Colonic mucosa (tissue), 4 donors: ENCODE results near the gene NPC1L1. TPM values are rescaled to one million over a fixed set of nuclear protein-coding genes. Genes with fewer than 3 reads are reported as not detected.

ENCODE experiments used
- DNase-seq: peaks from one replicate; pipeline ENCODE4 v3.0.0-alpha.2; 2020
- H3K27ac ChIP-seq: fragments of 200-600 bp; one replicate; pipeline ENCODE4 v1.8.0; 2021
- H3K27me3 ChIP-seq: fragments of 200-600 bp; one replicate; pipeline ENCODE4 v1.8.0; 2021
- H3K36me3 ChIP-seq: fragments of 200-600 bp; one replicate; pipeline ENCODE4 v1.8.0; 2021
- H3K4me1 ChIP-seq: fragments of 200-600 bp; one replicate; pipeline ENCODE4 v1.8.0; 2021; ENCODE audit warnings: mild to moderate bottlenecking
- H3K4me3 ChIP-seq: fragments of 200-600 bp; one replicate; pipeline ENCODE4 v1.8.0; 2021
- H3K9ac ChIP-seq, 2 donors: one replicate each; pipeline ENCODE4 v1.7.0; 2013; ENCODE audit warnings: control low read depth in 2 of 2, low read depth in 2 of 2, low read length in 2 of 2
- H3K9me3 ChIP-seq: fragments of 200-600 bp; one replicate; pipeline ENCODE4 v1.8.0; 2021
- CTCF ChIP-seq: fragments of 200-600 bp; IDR thresholded peaks from one replicate; pipeline ENCODE4 v1.8.0; 2022; ENCODE audit warnings: antibody characterized with exemption, mild to moderate bottlenecking
- intact Hi-C: fragments of 100-400 bp; cut with DNase I; formaldehyde crosslinking; loops from one replicate; pipeline ENCODE4 v1.14.1; 2022
- total RNA-seq, 2 donors: library from RNA; stranded (reverse); fragmentation: NEBNext Ultra II Directional in 1 of 2; extraction: Animal tissue kit (Norgen Biotek cat#: 25700) in 1 of 2; gene quantifications; one replicate each; pipeline ENCODE4 v1.2.1, GENCODE V29; 2021
- donor health status: healthy.
- donor health status: DM: no; HTN: no; CAD: no.
- donor health status: DM: no; HTN: no; CAD: no.

NPC1L1 gene
- under 1 TPM; 0.10 to 0.11 TPM for total RNA-seq

- Histone ChIP-seq H3K27ac (no peak within 1 kb of the TSS), H3K27me3 (no peaks in the 10 kb centered on the region), H3K9me3 (no peaks in the 10 kb centered on the region), H3K4me1 (no peaks in the 10 kb centered on the region), H3K9ac (peak within 1 kb of the TSS in 1 of 2 donors; percentile 2), H3K4me3 (no peak within 1 kb of the TSS), H3K36me3 (no peaks in the 10 kb centered on the region)
- no peak for TF ChIP-seq CTCF
- intact Hi-C loops = no loop called here
- no peak for DNase-seq
These were observed at the start of gene NPC1L1 for GRCh38 chr7:44541028-44541869. TSS of gene NPC1L1 (minus strand) at chr7:44541330. CDS start at chr7:44541259, 71 bp downstream.

GRCh38 chr7:44590910-44591309 is 49.8 kb upstream of the NPC1L1 start:
- intact Hi-C loops = loop anchor here (10.0 kb wide), 2 partner anchors 174 to 544 kb away; no protein-coding TSS in a partner anchor
- TF ChIP-seq CTCF = no peak

GRCh38 chr7:44587843-44588711 is 46.9 kb upstream of the NPC1L1 start:
- Histone ChIP-seq H3K27me3 (no peaks in the 10 kb centered on the region), H3K9me3 (no peaks in the 10 kb centered on the region), H3K4me3 (no peak overlapping the region), H3K4me1 (no peaks in the 10 kb centered on the region), H3K9ac (no peak overlapping the region), H3K36me3 (no peaks in the 10 kb centered on the region), H3K27ac (no peak overlapping the region)
- intact Hi-C loops = loop anchor here (5.0 kb wide), 2 partner anchors 259 to 334 kb away; partner anchors contain the start of gene H2AZ2
- DNase-seq = peak; percentile 71
- TF ChIP-seq CTCF = peak; percentile 41

More at GRCh38 chr7:44590910-44591309, 49.8 kb upstream of the NPC1L1 start:
- H3K4me1 ChIP-seq = no peaks in the 10 kb centered on the region
- no peak for DNase-seq
- no peak overlapping the region for H3K4me3 ChIP-seq
- H3K9ac ChIP-seq = no peak overlapping the region
- H3K36me3 ChIP-seq = no peaks in the 10 kb centered on the region
- no peak overlapping the region for H3K27ac ChIP-seq
- no peaks in the 10 kb centered on the region for H3K9me3 ChIP-seq
- no peaks in the 10 kb centered on the region for H3K27me3 ChIP-seq

GRCh38 chr7:44583146-44583865 is 42.2 kb upstream of the NPC1L1 start:
- peak overlapping the region; percentile 99 for H3K27ac ChIP-seq
- H3K36me3 ChIP-seq = peaks cover 4% of the 10 kb centered on the region
- intact Hi-C loops = loop anchor here (5.0 kb wide), 1 partner anchor 214 kb away; the partner anchor contains the start of gene PPIA
- TF ChIP-seq CTCF = no peak
- H3K9ac ChIP-seq = peak overlapping the region in 1 of 2 donors; percentile 95
- no peaks in the 10 kb centered on the region for H3K27me3 ChIP-seq
- DNase-seq = no peak
- H3K4me1 ChIP-seq = peaks cover 14% of the 10 kb centered on the region
- H3K9me3 ChIP-seq = no peaks in the 10 kb centered on the region
- H3K4me3 ChIP-seq = peak overlapping the region; percentile 89
